GM18951 (cell line): ENCODE data around the gene SF3B2.
A peak's percentile ranks its signal among the peaks of the same experiment; 100 is the strongest.
"Not testable (repeated sequence)": the region's sequence is repeated elsewhere in the genome, so short reads cannot be mapped to it uniquely, and the experiment has no call there.

Source experiments
- POLR2A ChIP-seq: IDR thresholded peaks from 4 replicates; pipeline ENCODE4 v1.6.1; 2011; ENCODE audit warnings: mild to moderate bottlenecking; ENCODE audit not compliant: insufficient read length, insufficient read depth; ENCODE audit errors: extremely low read depth
- in situ Hi-C: fragments of 300-500 bp; cut with MboI; formaldehyde crosslinking; loops from one replicate; pipeline ENCODE4 v1.12.0; 2022; ENCODE audit warnings: low sequenced_read_pairs, mixed read lengths, inconsistent platforms; ENCODE audit not compliant: unreplicated experiment

Gene SF3B2

DNA sequence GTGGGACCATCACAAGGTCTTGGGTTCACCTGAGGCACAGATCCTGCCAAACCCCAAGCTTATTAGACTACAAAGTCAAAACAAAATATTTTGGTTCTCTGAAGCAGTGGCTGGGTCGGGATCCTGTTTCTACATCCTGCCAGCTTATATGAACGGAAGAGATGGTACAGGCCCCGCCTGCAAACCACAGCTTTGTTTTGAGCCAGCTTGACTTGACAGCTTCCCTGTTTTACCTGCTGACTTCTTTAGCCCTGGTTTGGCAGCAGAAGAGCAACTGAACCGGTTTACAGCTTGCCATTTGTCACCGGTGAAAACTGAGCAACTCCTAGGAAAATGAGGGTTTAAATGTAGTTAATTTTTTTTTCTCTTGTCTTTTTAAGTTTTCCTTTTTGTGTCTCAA, 29.3 kb downstream of the SF3B2 start:
- peak; percentile 22 for TF ChIP-seq POLR2A
- in situ Hi-C loops, result no loop called here

DNA sequence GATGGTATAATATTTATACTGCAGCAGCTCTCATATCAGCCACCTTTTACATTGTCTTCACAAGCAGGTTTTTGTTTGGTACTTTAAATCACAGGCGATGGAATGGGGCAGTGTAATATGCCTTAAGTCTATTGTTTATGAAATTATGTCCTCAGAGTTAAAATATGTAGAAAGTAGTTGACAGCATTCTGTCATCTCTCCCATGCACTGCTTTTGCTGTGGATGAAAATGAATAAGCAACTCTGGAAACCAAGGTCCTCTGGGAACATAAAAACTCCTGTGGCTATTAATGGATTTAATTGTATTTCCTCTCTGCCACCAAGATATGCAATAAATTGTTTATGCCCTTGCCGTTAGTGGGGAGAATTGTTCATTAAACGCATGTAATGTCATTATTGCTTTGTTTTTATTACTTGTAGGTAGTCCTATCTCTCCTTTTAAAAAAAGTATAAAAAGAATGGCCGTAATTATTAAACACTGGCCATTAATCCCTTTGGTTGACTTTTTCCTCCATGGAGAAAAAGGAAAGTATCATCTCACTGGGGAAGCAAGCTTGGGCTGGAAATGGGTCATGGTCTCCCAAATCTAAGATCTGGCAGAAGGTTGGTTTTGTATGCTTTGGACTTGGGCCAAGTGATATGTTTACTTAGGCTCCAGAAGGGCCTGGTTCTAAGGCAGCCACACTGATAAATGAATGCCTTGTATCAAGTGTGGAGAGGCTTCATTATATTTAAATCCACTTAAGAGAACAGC, 31.0 kb downstream of the SF3B2 start:
- in situ Hi-C loops, result no loop called here
- TF ChIP-seq POLR2A, result no peak

DNA sequence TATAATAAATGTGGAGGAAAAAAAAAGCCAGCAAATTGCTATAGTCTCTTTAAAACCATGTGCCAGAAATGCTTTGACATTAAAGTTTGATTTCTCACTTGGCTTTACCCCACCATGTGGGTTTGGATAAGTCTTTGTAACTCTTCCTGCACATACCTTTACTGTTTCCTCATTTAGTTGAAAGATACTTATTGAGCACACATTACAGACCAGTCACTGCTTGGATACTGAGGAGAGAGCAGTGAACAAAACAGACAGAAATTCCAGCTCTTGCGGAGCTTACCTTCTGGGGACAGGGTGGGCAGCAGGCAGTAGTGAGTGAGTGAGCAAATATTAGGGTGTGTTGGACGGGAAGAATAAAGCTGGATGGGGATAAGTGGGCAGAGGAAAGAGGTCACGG, 31.6 kb downstream of the SF3B2 start:
- in situ Hi-C loops, result no loop called here
- no peak for TF ChIP-seq POLR2A

DNA sequence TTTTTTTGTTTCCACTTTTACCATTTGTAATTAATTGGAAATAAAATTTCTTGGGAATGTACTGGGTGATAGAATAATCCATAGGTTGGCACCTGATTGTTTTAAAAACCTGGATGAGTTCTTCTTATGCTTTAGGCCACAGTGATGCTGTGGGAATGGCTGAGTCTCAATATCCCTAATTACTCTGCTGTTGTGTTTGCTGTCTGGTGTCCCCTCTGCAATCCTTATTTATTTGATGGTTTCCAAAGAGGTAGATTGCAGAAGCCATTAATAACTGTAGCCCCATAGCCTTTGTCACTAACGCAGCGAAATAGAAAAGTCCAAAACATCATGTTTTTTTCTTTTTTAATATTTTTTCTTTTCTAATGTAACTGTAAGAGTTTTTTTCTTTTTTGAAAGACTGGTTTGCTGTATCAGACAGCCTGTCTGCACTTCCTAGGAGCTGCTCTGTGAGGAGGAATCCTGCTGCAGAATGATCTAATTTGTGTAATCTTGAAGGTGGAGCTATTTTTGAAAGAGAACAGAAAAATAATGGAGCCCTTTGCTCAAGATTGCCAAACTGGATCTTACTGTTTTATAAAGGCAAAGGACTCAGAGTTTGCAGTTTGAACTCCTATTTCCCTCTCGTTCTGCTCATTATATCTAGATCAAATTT, 32.8 kb downstream of the SF3B2 start:
- in situ Hi-C loops, result no loop called here
- TF ChIP-seq POLR2A, result no peak

DNA sequence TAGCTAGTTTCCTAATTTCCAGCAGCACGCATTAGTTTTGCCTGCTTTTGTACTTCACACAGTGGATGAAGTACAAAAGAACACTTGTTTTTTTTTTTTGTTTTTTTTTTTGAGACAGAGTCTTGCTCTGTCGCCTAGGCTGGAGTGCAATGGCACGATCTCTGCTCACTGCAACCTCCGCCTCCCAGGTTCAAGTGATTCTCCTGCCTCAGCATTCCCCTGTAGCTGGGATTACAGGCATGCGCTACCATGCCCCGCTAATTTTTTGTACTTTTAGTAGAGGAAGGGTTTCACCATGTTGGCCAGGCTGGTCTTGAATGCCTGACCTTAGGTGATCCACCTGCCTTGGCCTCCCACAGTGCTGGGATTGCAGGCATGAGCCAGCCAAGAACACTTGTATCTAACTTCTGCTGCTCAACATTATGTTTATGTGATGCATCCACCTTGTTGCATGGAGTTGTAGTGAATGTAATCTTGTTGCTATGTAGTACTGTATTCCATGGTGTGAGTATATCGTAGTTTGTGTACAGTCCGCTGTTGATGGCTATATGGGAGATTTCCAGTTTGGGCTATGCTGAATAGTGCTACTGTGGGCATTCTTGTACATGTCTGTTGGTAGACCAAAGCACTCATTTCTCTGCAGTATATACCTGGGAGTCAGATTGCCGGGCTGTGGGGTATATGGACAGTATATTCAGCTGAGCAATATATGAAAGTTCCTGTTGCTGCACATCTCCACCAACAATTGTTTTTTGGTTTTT, 35.2 kb downstream of the SF3B2 start:
- TF ChIP-seq POLR2A, result no peak
- in situ Hi-C loops, result no loop called here

DNA sequence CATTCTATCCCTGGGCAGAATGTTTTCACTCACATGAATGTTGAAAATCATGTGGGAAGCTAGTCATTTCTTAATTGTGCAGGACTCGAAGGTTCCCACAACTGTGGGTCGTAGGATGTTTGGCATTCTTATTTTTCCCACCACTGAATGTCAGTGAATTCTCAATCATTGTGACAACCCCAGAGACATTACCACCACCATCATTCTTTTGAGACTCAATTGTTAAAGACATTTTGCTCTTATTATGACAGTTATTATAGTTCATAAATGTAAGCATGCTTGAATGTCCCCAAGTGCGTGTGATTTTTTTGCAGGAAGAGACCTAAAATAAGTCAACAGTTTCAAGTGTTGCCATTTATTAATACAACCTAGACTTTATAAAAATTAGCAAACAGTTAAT, 36.9 kb downstream of the SF3B2 start:
- no peak for TF ChIP-seq POLR2A
- in situ Hi-C loops, result no loop called here

DNA sequence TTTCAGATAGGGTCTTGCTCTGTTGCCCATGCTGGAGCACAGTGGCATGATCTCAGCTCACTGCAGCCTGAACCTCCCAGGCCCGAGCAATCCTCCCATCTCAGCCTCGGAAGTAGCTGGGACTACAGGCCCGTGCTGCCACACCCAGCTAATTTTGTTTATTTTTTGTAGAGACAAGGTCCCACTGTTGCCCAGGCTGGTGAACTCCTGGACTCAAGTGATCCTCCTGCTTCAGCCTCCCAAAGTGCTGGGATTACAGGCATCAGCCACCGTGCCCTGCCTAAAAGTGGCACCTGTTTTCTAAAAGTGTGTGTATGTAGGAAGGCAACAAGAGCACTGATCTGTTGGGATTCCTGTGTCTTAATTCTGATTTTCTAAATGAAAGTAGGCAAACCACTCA, 38.1 kb downstream of the SF3B2 start:
- no peak for TF ChIP-seq POLR2A
- in situ Hi-C loops, result no loop called here

DNA sequence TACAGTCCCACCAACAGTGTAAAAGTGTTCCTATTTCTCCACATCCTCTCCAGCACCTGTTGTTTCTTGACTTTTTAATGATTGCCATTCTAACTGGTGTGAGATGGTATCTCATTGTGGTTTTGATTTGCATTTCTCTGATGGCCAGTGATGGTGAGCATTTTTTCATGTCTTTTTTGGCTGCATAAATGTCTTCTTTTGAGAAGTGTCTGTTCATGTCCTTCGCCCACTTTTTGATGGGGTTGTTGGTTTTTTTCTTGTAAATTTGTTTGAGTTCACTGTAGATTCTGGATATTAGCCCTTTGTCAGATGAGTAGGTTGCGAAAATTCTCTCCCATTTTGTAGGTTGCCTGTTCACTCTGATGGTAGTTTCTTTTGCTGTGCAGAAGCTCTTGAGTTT, 40.0 kb downstream of the SF3B2 start:
- in situ Hi-C loops, result not testable (repeated sequence)

DNA sequence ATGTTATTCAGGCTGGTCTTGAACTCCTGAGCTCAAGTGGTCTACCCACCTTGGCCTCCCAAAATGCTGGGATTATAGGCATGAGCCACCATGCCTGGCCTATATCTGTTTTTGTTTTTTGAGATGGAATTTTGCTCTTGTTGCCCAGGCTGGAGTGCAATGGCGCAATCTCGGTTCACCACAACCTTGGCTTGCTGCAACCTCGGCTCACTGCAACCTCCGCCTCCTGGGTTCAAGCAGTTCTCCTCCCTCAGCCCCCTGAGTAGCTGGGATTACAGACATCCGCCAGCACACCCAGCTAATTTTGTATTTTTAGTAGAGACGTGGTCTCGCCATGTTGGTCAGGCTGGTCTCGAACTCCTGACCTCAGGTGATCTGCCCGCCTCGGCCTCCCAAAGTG, 47.6 kb downstream of the SF3B2 start:
- in situ Hi-C loops, result not testable (repeated sequence)

DNA sequence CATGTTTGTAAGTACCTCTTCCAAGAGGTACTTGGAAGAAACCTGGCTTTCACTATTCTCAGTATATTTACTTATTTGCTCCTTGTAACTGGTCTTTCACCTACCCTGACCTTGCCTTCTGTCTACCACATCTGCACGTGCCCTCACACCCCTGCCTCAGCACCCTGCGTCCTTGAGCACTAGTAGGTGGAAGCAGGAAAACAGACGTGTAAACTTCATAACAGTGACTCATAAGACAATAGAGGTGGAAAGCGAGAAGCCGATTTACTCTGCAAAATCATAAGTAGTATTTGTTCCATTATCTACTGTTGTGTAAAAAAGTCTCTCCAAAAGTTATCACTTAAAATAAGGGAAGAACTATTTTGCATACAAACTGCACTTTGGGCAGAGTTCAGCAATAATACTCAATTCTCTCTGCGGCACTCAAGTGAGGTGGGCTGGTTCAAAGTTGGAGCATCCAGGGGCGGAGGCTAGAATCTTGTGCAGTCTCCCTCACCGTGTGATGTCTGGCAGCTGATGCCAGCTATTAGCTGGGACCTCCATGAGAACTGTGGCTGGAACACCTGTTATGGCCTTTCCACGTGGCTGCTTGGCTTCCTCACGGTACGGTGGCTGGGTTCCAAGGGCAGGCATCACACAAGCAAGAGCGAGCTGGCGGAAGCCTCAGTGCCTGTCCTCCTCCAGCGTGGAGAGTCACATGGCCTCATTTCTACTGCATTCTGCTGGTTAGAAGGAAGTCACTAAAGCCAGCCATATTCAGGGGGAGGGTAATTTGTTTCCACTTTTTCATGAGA, 48.3 kb downstream of the SF3B2 start:
- peak; percentile 37 for TF ChIP-seq POLR2A
- in situ Hi-C loops, result no loop called here

DNA sequence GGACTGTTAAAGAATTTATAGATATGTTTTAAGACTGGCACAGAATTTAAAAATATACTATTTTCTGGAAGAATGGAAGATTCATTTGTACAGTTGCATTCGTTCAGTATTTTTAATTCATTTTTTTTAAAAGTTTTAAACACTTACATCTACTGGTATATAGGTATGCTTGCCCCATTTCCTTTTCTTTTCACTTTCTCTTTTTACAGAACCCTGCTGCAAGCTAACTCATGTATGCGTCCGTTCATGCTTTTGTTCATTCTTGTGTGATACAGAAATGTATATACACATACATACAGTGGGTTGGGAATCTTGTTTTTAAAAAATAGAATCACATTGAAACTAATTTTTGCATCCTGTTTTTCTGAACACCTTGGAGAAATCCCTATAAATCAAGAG, 48.9 kb downstream of the SF3B2 start:
- in situ Hi-C loops, result no loop called here

DNA sequence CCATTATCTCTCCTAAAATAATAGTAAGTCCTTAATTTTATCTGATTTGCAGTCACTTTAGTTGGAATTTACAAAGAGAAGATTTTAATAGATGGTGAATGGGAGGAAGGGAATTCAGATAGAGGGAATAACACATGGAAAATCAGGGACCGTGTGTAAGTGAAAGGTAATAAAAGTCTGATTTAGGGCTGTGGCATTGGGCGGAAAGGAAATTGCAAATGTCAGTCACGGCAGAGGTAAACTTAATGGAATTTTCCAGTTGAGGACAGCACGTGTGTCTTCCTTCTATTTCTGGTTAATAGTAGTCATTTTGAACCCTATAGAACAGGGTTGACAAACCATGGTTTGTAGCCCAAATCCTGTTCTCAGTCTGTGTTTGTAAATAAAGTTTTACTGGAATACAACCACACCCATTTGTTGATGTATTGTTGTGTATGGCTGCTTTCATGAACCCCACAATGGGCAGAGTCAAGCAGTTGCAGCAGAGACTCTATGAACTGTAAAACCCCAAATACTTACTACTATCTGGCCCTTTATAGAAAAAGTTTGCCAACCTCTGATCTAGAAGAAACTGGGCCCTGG, 52.0 kb downstream of the SF3B2 start:
- no peak for TF ChIP-seq POLR2A
- in situ Hi-C loops, result no loop called here

More for the DNA sequence above, 48.9 kb downstream of the SF3B2 start:
- TF ChIP-seq POLR2A, result no peak
